ENCODE data around the gene MYL5. TPM values are rescaled to one million over a fixed set of nuclear protein-coding genes. Genes with fewer than 3 reads are reported as not detected.

MYL5 gene, protein sequence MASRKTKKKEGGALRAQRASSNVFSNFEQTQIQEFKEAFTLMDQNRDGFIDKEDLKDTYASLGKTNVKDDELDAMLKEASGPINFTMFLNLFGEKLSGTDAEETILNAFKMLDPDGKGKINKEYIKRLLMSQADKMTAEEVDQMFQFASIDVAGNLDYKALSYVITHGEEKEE
- 22.6 and 23.7 TPM in 2 replicates for total RNA-seq
- long read RNA-seq, partial matches to known transcripts: 0 of 1 reads
- long read RNA-seq, other reads (novel, unspliced or antisense): 1 of 1 reads

DNA sequence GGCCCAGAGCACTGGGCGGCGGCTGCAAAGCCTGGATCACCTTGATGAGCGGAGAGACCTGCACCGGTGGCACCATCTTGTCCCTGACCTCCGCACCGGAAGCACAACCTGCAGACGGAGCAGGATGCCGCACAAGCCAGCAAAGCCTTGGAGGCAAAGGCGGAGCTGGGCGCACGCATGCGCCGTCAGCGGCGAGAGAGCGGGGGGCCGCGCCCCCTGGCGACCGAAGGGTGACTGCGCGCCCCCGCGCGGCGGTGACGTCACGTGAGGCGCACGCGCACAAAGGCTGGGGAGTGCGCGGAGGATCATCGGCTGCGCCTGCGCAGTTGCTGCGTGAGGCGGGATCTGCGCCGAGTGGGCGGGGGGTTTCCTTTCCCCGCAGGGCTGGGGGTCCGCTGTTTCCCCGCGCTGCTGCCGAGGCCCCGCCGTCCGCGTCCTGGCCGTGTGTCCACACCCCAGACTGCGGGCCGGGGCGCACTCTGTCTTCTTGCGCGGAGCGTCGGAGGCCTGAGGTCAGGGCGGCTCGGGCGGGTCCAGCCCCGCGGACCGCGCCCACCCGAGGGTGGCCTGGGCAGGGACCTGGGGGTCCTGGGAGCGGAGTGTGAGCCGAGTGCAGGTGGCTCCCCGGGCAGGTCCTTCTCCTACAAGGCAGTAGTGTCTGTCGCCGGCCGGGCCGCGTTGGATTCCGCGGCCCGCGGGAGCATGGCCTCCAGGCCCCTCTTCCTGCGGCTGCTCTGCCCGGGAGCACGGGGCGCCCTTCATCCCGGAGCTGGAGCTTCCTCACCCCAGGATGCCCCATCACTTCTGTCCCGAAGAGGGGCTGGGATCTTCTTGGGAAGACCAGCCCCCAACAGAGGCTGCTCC lies at the start of gene MYL5, which contains the start of gene ATP5ME:
TSS of gene MYL5 (plus strand) at position 371 of the 864 bp plus-strand sequence. CDS start 3,485 bp downstream, outside the sequence.
TSS of gene ATP5ME (minus strand) at position 105 of the 864 bp plus-strand sequence. CDS start at position 76, 29 bp downstream.
- Mint-ChIP-seq H3K4me1 (ENCODE audit: low read depth) (peaks cover 6% of the 10 kb centered on the region), H3K9me3 (ENCODE audit: low read depth) (no peaks in the 10 kb centered on the region), H3K4me3 (ENCODE audit: low read depth) (peak within 1 kb of the TSS; percentile 86), H3K36me3 (ENCODE audit: insufficient read depth) (peaks cover 8% of the 10 kb centered on the region), H3K27me3 (no peaks in the 10 kb centered on the region), H3K27ac (peak within 1 kb of the TSS; percentile 93)
- DNase-seq (ENCODE audit: low spot score, unreplicated experiment): peak; percentile 93
- TF ChIP-seq, protein P1, sequence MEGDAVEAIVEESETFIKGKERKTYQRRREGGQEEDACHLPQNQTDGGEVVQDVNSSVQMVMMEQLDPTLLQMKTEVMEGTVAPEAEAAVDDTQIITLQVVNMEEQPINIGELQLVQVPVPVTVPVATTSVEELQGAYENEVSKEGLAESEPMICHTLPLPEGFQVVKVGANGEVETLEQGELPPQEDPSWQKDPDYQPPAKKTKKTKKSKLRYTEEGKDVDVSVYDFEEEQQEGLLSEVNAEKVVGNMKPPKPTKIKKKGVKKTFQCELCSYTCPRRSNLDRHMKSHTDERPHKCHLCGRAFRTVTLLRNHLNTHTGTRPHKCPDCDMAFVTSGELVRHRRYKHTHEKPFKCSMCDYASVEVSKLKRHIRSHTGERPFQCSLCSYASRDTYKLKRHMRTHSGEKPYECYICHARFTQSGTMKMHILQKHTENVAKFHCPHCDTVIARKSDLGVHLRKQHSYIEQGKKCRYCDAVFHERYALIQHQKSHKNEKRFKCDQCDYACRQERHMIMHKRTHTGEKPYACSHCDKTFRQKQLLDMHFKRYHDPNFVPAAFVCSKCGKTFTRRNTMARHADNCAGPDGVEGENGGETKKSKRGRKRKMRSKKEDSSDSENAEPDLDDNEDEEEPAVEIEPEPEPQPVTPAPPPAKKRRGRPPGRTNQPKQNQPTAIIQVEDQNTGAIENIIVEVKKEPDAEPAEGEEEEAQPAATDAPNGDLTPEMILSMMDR (IDR thresholded peaks at IDR 0.05; ENCODE audit: unreplicated experiment): peak; percentile 99

- TF ChIP-seq, protein P1 (IDR thresholded peaks at IDR 0.05; ENCODE audit: unreplicated experiment): no peak
- no peaks in the 10 kb centered on the region for H3K9me3 Mint-ChIP-seq (ENCODE audit: low read depth)
- H3K4me3 Mint-ChIP-seq (ENCODE audit: low read depth): no peak within 1 kb of the TSS
- peaks cover 2% of the 10 kb centered on the region for H3K4me1 Mint-ChIP-seq (ENCODE audit: low read depth)
- H3K27me3 Mint-ChIP-seq: peaks cover 30% of the 10 kb centered on the region
- no peak within 1 kb of the TSS for H3K27ac Mint-ChIP-seq
- no peak for DNase-seq (ENCODE audit: low spot score, unreplicated experiment)
- H3K36me3 Mint-ChIP-seq (ENCODE audit: insufficient read depth): no peaks in the 10 kb centered on the region
Observed at GRCh38 chr4:624705-625590, 49.4 kb upstream of the MYL5 start, which contains the start of gene PDE6B. Gene PDE6B, plus strand, starts transcription at chr4:625573. Its CDS starts 54 bp downstream, at chr4:625627.

DNA sequence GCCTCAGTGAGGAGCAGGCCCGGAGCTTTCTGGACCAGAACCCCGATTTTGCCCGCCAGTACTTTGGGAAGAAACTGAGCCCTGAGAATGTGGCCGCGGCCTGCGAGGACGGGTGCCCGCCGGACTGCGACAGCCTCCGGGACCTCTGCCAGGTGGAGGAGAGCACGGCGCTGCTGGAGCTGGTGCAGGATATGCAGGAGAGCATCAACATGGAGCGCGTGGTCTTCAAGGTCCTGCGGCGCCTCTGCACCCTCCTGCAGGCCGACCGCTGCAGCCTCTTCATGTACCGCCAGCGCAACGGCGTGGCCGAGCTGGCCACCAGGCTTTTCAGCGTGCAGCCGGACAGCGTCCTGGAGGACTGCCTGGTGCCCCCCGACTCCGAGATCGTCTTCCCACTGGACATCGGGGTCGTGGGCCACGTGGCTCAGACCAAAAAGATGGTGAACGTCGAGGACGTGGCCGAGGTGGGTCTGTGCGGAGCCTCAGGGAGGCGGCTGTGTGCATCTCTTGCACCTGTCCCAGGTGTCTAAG lies 48.6 kb upstream of the MYL5 start:
- DNase-seq (ENCODE audit: low spot score, unreplicated experiment): no peak
- TF ChIP-seq, protein P1 (IDR thresholded peaks at IDR 0.05; ENCODE audit: unreplicated experiment): no peak
- Mint-ChIP-seq H3K9me3 (ENCODE audit: low read depth) (no peaks in the 10 kb centered on the region), H3K36me3 (ENCODE audit: insufficient read depth) (no peaks in the 10 kb centered on the region), H3K27ac (no peak overlapping the region), H3K4me1 (ENCODE audit: low read depth) (peaks cover 6% of the 10 kb centered on the region), H3K27me3 (peaks cover 23% of the 10 kb centered on the region), H3K4me3 (ENCODE audit: low read depth) (no peak overlapping the region)

GRCh38 chr4:626201-627091 lies 47.9 kb upstream of the MYL5 start:
- Mint-ChIP-seq H3K9me3 (ENCODE audit: low read depth) (no peaks in the 10 kb centered on the region), H3K4me3 (ENCODE audit: low read depth) (no peak overlapping the region), H3K36me3 (ENCODE audit: insufficient read depth) (no peaks in the 10 kb centered on the region), H3K27me3 (peaks cover 24% of the 10 kb centered on the region), H3K4me1 (ENCODE audit: low read depth) (peaks cover 6% of the 10 kb centered on the region), H3K27ac (no peak overlapping the region)
- TF ChIP-seq, protein P1 (IDR thresholded peaks at IDR 0.05; ENCODE audit: unreplicated experiment): no peak
- DNase-seq (ENCODE audit: low spot score, unreplicated experiment): no peak

All from progenitor cell of endocrine pancreas (in vitro differentiated cells).